Measurements from ENCODE around the gene NECTIN1.
A peak's percentile ranks its signal among the peaks of the same experiment; 100 is the strongest.

NECTIN1 gene

GRCh38 chr11:119739021-119739703, 10.2 kb upstream of the NECTIN1 start:
- DNase-seq (ENCODE audit: low read depth in 1 of 2, low spot score in 1 of 2), result no peak
- in situ Hi-C loops (cut with HindIII; ENCODE audit: low pct_unique_long_range_greater_than_20kb, low sequenced_read_pairs), result no loop called here
- TF ChIP-seq JUND (IDR thresholded peaks at IDR 0.05; ENCODE audit: low read depth), result no peak

- DNase-seq (ENCODE audit: low read depth in 1 of 2, low spot score in 1 of 2), result no peak
- no peak for TF ChIP-seq JUND (IDR thresholded peaks at IDR 0.05; ENCODE audit: low read depth)
- in situ Hi-C loops (cut with HindIII; ENCODE audit: low pct_unique_long_range_greater_than_20kb, low sequenced_read_pairs), result no loop called here
These were observed 9.0 kb upstream of the NECTIN1 start for GRCh38 chr11:119738059-119738439.

GRCh38 chr11:119737366-119738058, 8.5 kb upstream of the NECTIN1 start:
- no peak for DNase-seq (ENCODE audit: low read depth in 1 of 2, low spot score in 1 of 2)
- in situ Hi-C loops (cut with HindIII; ENCODE audit: low pct_unique_long_range_greater_than_20kb, low sequenced_read_pairs), result no loop called here
- TF ChIP-seq JUND (IDR thresholded peaks at IDR 0.05; ENCODE audit: low read depth), result no peak

- no peak for TF ChIP-seq JUND (IDR thresholded peaks at IDR 0.05; ENCODE audit: low read depth)
- in situ Hi-C loops (cut with HindIII; ENCODE audit: low pct_unique_long_range_greater_than_20kb, low sequenced_read_pairs), result no loop called here
- no peak for DNase-seq (ENCODE audit: low read depth in 1 of 2, low spot score in 1 of 2)
These were observed 5.8 kb upstream of the NECTIN1 start for GRCh38 chr11:119734788-119735187.

GRCh38 chr11:119730789-119731386, 1.9 kb upstream of the NECTIN1 start:
- in situ Hi-C loops (cut with HindIII; ENCODE audit: low pct_unique_long_range_greater_than_20kb, low sequenced_read_pairs), result no loop called here
- no peak for DNase-seq (ENCODE audit: low read depth in 1 of 2, low spot score in 1 of 2)
- no peak for TF ChIP-seq JUND (IDR thresholded peaks at IDR 0.05; ENCODE audit: low read depth)

GRCh38 chr11:119729951-119730613, 1.1 kb upstream of the NECTIN1 start:
- TF ChIP-seq JUND (IDR thresholded peaks at IDR 0.05; ENCODE audit: low read depth), result no peak
- in situ Hi-C loops (cut with HindIII; ENCODE audit: low pct_unique_long_range_greater_than_20kb, low sequenced_read_pairs), result no loop called here
- DNase-seq (ENCODE audit: low read depth in 1 of 2, low spot score in 1 of 2), result peak; percentile 95 to 96

- in situ Hi-C loops (cut with HindIII; ENCODE audit: low pct_unique_long_range_greater_than_20kb, low sequenced_read_pairs), result no loop called here
- DNase-seq (ENCODE audit: low read depth in 1 of 2, low spot score in 1 of 2), result no peak
- no peak for TF ChIP-seq JUND (IDR thresholded peaks at IDR 0.05; ENCODE audit: low read depth)
These were observed 554 bp upstream of the NECTIN1 start for GRCh38 chr11:119729581-119729927.

- in situ Hi-C loops (cut with HindIII; ENCODE audit: low pct_unique_long_range_greater_than_20kb, low sequenced_read_pairs), result no loop called here
- peak; percentile 51 to 88 for DNase-seq (ENCODE audit: low read depth in 1 of 2, low spot score in 1 of 2)
- TF ChIP-seq JUND (IDR thresholded peaks at IDR 0.05; ENCODE audit: low read depth), result no peak
These were observed 781 bp downstream of the NECTIN1 start for GRCh38 chr11:119728211-119728626.

- in situ Hi-C loops (cut with HindIII; ENCODE audit: low pct_unique_long_range_greater_than_20kb, low sequenced_read_pairs), result no loop called here
- no peak for TF ChIP-seq JUND (IDR thresholded peaks at IDR 0.05; ENCODE audit: low read depth)
- peak; percentile 60 to 90 for DNase-seq (ENCODE audit: low read depth in 1 of 2, low spot score in 1 of 2)
These were observed 1.4 kb downstream of the NECTIN1 start for GRCh38 chr11:119727523-119728151.

- in situ Hi-C loops (cut with HindIII; ENCODE audit: low pct_unique_long_range_greater_than_20kb, low sequenced_read_pairs), result no loop called here
- peak in 1 of 2 experiments; percentile 56 for DNase-seq (ENCODE audit: low read depth in 1 of 2, low spot score in 1 of 2)
These were observed 2.1 kb downstream of the NECTIN1 start for GRCh38 chr11:119726585-119727522.

GRCh38 chr11:119726150-119726553, 2.8 kb downstream of the NECTIN1 start:
- DNase-seq (ENCODE audit: low read depth in 1 of 2, low spot score in 1 of 2), result no peak
- in situ Hi-C loops (cut with HindIII; ENCODE audit: low pct_unique_long_range_greater_than_20kb, low sequenced_read_pairs), result no loop called here
- no peak for TF ChIP-seq JUND (IDR thresholded peaks at IDR 0.05; ENCODE audit: low read depth)

More at GRCh38 chr11:119726585-119727522, 2.1 kb downstream of the NECTIN1 start:
- no peak for TF ChIP-seq JUND (IDR thresholded peaks at IDR 0.05; ENCODE audit: low read depth)

All from T47D (cell line).